Vagina (tissue), 2 donors: ENCODE measurements around the gene LHPP.

ENCODE experiments used
- CTCF ChIP-seq, 3 experiments: fragments of 450-650 bp in 2 of 3; fragments of 200-600 bp in 1 of 3; sonication (generic) in 1 of 3; IDR thresholded peaks; one replicate each; pipeline ENCODE4 v1.5.1; 2017 to 2019; ENCODE audit warnings: antibody characterized with exemption in 3 of 3, mild to moderate bottlenecking in 2 of 3, moderate library complexity in 2 of 3
- POLR2A ChIP-seq, 2 donors: fragments of 450-650 bp; IDR thresholded peaks; one replicate each; pipeline ENCODE4 v1.6.1; 2017; ENCODE audit warnings: antibody characterized with exemption in 2 of 2, mild to moderate bottlenecking in 2 of 2, moderate library complexity in 2 of 2

- TF ChIP-seq CTCF (IDR thresholded peaks at IDR 0.05), result no peak
- no peak for TF ChIP-seq POLR2A (IDR thresholded peaks at IDR 0.05)
Measured at GRCh38 chr10:124592736-124593430, 131.3 kb downstream of the LHPP start.
